CD4-positive, alpha-beta T cell treated with Interleukin-17A for 1 hour (primary cell): ENCODE data around the gene C9orf72.

ENCODE experiments used
- DNase-seq: peaks from one replicate; pipeline ENCODE4 v3.0.0-alpha.2; 2020

Gene C9orf72

GRCh38 chr9:27537756-27538155, 35.5 kb downstream of the C9orf72 start:
- no peak for DNase-seq

DNA sequence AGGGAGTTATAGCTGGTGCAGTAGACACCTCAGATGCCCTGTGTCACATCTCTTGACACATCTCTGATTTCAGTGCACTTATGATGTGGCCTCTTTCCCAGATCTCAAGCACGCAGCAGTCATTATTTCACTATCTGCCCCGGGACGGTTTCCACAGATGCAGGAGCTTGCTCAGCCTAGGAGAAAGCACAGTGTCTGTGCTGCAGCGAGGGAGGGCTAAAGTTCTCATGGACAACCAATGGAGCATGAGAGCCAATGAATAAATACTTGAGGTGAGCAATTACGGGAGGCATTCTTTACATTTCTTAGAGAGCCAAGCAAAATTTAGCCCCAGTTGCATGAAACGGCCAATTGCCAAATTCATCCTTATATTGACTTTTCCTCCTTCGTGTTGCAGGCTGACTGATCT, 36.2 kb downstream of the C9orf72 start:
- no peak for DNase-seq

GRCh38 chr9:27536168-27536567, 37.1 kb downstream of the C9orf72 start:
- DNase-seq: no peak

- no peak for DNase-seq
These were observed 37.6 kb downstream of the C9orf72 start for GRCh38 chr9:27535701-27536118.

DNA sequence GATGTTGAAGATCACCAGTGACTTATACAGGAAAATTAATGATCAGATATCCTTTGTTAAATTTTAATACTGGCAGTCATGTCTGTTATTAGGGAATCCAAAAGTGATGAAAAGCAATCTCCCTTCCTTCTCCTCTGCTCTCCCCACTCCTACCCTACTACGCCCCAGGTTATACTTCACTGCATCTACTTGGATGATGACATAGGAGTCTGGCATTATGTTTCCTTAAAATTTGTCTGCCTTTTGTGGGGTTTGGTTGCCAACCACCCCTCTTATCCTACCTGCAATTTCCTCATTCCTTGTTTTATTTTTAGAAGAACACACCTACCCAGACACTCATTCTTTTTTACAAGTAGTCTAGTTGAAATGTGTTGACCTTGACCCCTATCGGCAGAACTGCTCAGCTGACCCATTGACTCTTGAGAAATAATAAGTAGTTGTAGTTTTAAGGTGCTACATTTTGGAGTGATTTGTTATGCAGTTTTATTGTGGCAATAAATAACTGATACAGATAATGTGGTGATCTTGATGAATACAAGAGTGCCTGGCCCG, 38.5 kb downstream of the C9orf72 start:
- no peak for DNase-seq

DNA sequence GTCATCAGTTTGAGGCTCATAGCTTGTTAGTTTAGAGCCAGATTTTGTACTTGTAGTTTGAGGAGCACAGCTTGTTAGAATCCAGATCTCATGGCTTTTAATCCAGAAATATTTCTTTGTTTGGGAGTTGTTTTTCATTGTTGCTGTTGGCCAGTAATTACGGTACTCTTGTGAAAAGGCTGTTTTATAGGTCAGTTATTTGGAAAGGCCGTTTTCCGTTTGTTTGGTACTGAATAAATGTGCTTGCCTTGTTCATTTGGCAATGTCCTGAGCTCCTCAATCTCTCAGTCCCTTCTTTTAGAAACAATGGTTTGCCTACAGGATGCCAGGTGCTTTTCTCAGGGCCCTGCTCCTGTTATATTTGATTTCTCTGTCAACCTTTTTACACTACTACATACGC, 39.1 kb downstream of the C9orf72 start:
- no peak for DNase-seq

DNA sequence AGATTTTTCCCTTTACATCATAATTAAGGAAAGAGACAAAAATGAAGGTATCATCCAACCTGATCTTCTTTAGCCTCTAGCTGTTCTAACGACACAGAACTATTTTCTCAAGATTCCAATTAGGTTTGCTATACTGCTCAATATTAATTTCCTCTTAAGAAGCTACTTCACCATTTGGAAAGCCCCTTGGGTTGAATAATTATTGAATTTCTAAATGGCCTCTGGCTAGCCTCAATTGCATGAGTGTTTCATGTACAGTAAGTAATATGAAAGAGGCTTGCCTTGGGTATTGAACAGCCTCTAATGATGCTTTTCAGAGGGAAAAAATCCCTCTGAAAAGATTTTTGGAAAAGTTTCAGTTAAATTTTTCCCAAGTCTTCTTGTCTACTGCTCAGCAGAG, 40.0 kb downstream of the C9orf72 start:
- no peak for DNase-seq

GRCh38 chr9:27532046-27532445, 41.2 kb downstream of the C9orf72 start:
- no peak for DNase-seq

DNA sequence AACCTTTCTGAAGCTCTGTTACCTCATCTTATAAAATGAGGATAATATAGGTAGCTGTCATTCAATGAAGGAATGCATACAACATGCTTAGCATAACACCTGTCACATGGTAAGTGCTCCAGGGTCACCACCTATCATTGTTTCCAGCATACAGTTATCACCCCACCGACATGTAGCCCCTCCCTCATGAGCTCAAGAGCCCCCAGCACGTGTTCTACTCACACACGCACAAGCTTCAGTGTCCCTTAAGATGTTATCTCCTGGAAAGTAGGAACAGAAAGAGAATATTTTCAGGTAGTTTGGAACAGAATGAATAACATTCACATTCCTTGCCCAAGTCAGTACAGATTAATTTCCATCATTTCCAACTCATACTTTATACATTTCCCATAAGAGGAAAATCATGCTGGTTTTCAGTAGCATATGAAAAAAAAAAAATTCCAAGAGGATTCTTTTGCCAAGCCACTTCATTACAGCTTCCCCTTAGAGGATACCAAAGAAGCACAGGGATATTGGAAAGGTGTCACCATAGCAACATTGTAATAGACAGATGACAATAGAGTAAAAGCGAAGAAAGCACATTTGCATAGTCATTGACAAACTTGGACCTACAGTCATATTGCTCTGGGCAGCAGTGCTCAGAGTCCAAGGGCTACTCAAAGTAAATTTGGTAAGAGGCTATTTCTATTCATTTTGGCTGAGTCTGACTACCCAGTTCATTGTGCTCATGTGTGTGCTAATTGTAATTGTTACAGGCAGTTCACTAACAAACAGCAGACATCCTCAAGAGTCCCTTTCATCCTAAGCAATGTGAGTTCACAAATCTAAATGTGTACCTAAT, 42.1 kb downstream of the C9orf72 start:
- no peak for DNase-seq

- peak; percentile 71 for DNase-seq
These were observed 43.7 kb downstream of the C9orf72 start, which contains the start of gene MOB3B for GRCh38 chr9:27529316-27530278. MOB3B (minus strand) TSS chr9:27529814; CDS start chr9:27455550, 74,264 bp downstream.

- peak; percentile 36 for DNase-seq
These were observed 44.4 kb downstream of the C9orf72 start for GRCh38 chr9:27528886-27529315.

DNA sequence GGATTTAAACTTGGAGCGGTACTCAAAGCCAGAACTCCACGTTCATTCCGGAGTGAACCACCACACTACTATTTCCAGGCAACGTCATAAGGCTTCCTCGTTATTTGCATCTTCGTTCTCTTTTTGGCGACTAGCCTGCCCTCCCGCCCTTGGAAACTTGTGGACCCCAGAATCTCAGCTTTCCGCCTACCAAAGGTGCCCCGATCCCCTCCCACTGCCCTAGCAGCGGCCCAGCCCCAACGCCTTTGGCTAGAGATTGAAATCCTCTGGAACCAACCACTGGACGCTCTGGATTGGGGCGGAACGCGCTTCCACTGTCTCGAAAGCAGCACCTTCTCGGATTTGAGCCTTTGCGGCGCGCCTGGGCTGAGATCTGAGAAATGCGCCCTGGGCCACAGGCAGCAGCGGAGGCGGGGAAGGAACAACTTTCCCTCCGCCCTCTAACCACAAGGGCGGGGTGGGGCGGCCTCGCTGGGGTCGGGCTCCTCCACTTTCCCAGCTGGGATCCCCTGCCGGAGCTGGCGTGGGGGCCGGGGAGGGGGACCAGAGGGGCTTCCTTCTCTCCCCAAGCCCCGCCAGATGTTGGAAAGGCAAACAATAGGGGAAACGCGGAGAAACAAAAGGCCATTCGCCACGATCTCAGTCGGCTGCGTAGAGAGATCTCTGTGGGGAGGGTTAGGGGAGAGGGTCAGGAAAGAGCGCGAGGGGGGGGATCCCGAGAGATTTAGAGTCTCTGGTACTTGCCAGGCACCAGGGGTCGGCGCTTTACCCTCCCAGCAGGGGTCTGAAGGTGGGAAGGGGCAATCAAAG, 45.0 kb downstream of the C9orf72 start:
- peak; percentile 54 for DNase-seq

DNA sequence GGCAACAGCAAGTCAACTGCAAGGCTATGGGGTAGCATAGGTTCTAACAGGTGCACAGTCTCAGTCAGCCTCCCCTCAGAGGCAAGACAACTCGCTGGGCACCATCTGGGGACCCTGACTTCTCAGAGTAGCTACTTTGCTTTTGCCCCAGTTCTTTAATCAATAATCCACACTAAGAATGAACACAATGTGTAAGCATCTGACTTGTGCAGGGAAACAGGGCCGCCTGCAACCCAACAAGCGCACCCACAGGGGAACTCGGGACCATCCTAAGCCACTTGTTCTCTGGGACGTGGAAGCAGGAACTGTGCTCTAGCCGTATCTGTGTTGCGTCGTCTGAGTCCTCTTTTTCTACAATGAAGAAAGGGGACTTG, 45.6 kb downstream of the C9orf72 start:
- DNase-seq: no peak

DNA sequence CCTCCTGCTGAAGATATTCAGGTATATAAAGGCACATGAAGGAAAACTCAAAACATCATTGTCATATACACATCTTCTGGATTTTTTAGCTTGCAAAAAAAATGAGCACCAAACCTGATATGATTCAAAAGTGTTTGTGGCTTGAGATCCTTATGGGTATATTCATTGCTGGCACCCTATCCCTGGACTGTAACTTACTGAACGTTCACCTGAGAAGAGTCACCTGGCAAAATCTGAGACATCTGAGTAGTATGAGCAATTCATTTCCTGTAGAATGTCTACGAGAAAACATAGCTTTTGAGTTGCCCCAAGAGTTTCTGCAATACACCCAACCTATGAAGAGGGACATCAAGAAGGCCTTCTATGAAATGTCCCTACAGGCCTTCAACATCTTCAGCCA, 49.0 kb downstream of the C9orf72 start, which contains the start of gene IFNK:
Gene IFNK, plus strand, starts transcription at position 55 of the 400 bp plus-strand sequence. Its CDS starts 47 bp downstream, at position 102.
- no peak for DNase-seq

DNA sequence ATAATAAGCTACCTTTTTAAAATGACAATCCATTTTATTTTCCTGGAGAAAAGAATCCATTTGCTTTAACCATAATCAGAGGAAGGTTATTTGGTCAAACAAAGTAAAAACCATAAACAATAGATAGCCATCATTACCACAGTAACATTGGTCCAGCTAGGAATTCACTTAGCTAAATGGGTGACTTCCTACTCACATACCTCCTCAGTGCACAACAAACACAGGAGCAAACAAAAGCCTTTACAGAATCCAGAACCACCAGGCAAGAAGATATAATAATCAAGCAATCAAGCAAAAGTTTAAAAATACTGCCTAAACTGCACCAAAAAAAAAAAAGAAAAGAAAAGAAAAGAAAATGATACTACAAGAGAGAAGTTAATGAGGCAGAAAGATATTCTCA, 50.1 kb downstream of the C9orf72 start:
- DNase-seq: no peak

DNA sequence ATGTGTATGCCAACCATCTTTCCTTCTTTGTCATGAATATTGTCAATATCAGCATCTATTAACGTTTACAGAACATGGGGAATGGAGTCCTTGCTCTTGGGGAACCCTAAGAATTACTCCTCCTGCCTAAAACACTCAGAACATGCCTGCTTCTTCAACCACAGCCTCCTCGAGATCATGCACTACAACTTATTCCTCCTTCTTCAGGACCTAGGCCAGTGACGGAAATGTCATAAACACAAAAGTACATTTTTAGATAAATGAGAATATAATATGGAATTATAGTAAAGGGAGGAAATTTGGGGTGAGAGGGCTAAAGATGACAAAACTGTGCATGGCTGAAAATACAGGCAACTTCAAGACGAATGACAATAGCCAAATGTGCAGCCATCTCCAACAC, 52.3 kb downstream of the C9orf72 start:
- DNase-seq: no peak

DNA sequence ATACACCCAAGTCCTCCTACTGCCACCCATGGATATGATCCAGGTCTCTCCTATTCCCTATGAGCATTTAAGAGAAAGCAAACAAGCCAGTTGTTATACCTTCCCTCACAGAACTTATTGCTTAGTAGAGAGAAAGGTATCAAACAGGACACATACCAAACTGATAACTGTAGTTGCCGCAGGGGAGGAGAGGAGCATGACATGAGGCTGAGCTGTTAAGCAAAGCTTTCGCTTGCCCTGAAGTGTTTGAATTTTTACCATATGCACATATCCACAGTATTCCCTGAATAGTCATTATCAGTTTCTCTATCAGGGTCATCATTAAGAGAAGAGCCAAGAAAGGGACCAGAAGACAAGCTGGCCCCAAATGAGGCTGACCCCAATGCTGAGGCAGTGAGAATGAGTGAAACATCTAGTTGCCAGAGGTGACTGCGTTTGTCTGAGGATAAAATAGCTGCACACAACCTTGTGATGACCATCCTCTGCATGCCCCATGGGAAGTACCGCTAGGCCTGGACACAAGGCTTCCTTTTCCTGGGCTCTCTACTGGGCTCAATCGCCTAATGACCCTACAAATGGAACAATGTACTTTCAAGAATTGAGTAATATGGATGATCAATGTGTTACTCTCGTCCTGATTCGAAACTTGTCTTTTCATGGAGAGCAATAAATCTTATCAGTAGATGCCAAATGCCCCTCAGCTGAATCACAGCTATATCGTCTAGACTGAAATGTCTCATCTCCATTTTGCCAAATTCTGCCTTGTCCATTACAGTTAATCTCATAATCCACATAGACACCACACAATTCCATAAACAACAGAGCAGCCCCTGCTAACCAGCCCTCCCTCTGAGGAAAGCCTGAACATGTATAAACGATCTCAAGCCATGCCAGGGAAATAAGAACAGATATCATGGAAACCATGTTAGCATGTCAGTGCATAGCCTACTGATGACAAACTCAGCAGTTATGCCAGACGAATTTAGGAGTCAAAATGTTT, 53.5 kb downstream of the C9orf72 start:
- DNase-seq: no peak

GRCh38 chr9:27518809-27519208, 54.5 kb downstream of the C9orf72 start:
- no peak for DNase-seq

- no peak for DNase-seq
These were observed 55.3 kb downstream of the C9orf72 start for GRCh38 chr9:27518006-27518405.

GRCh38 chr9:27514551-27514950, 58.7 kb downstream of the C9orf72 start:
- DNase-seq: no peak

- no peak for DNase-seq
These were observed 61.5 kb downstream of the C9orf72 start for GRCh38 chr9:27511771-27512170.
